ENCODE data around the gene UVRAG. TPM values are rescaled to one million over a fixed set of nuclear protein-coding genes. Genes with fewer than 3 reads are reported as not detected.

UVRAG gene
- total RNA-seq, 2 experiments from 2014 or later = 18.2 to 19.9 TPM

GRCh38 chr11:75934851-75935250 is 119.8 kb downstream of the UVRAG start:
- H3K4me3 Mint-ChIP-seq = no peak overlapping the region
- H3K4me1 Mint-ChIP-seq = peaks cover under 1% of the 10 kb centered on the region
- H3K36me3 Mint-ChIP-seq (ENCODE audit: low read depth) = peaks cover 2% of the 10 kb centered on the region
- no peaks in the 10 kb centered on the region for H3K27me3 Mint-ChIP-seq
- no peaks in the 10 kb centered on the region for H3K9me3 Mint-ChIP-seq
- ChIA-PET POLR2A (no interaction called here), CTCF (no interaction called here)
- no peak overlapping the region for H3K27ac Mint-ChIP-seq
- no peak for DNase-seq

GRCh38 chr11:75938543-75938942 is 123.5 kb downstream of the UVRAG start:
- Mint-ChIP-seq H3K36me3 (ENCODE audit: low read depth) (no peaks in the 10 kb centered on the region), H3K27ac (no peak overlapping the region), H3K4me3 (no peak overlapping the region), H3K9me3 (no peaks in the 10 kb centered on the region), H3K27me3 (no peaks in the 10 kb centered on the region), H3K4me1 (peaks cover 2% of the 10 kb centered on the region)
- DNase-seq = no peak
- ChIA-PET CTCF (no interaction called here), POLR2A (no interaction called here)

- H3K9me3 Mint-ChIP-seq = no peaks in the 10 kb centered on the region
- DNase-seq = no peak
- H3K27me3 Mint-ChIP-seq = no peaks in the 10 kb centered on the region
- ChIA-PET CTCF (no interaction called here), POLR2A (no interaction called here)
- no peak overlapping the region for H3K4me3 Mint-ChIP-seq
- peaks cover 2% of the 10 kb centered on the region for H3K4me1 Mint-ChIP-seq
- no peaks in the 10 kb centered on the region for H3K36me3 Mint-ChIP-seq (ENCODE audit: low read depth)
- H3K27ac Mint-ChIP-seq = no peak overlapping the region
Measured at GRCh38 chr11:75939516-75939915, 124.5 kb downstream of the UVRAG start.

- DNase-seq = no peak
- Mint-ChIP-seq H3K27me3 (no peaks in the 10 kb centered on the region), H3K9me3 (no peaks in the 10 kb centered on the region), H3K36me3 (ENCODE audit: low read depth) (no peaks in the 10 kb centered on the region), H3K4me3 (no peak overlapping the region), H3K27ac (no peak overlapping the region), H3K4me1 (peaks cover 2% of the 10 kb centered on the region)
- ChIA-PET CTCF (no interaction called here), POLR2A (interaction anchor here (0.8 kb wide), 1 partner anchor 10 kb away, joined by 3 read pairs; no protein-coding TSS in a partner anchor)
Measured at GRCh38 chr11:75939992-75940391, 125.0 kb downstream of the UVRAG start.

GRCh38 chr11:75940911-75941310 is 125.9 kb downstream of the UVRAG start:
- DNase-seq = no peak
- Mint-ChIP-seq H3K27ac (no peak overlapping the region), H3K4me1 (peaks cover 2% of the 10 kb centered on the region), H3K9me3 (no peaks in the 10 kb centered on the region), H3K27me3 (no peaks in the 10 kb centered on the region), H3K4me3 (no peak overlapping the region), H3K36me3 (ENCODE audit: low read depth) (no peaks in the 10 kb centered on the region)
- ChIA-PET CTCF (no interaction called here), POLR2A (interaction anchor here (0.8 kb wide), 1 partner anchor 9 kb away, joined by 3 read pairs; no protein-coding TSS in a partner anchor)

GRCh38 chr11:75944515-75944914 is 129.5 kb downstream of the UVRAG start:
- ChIA-PET POLR2A (no interaction called here), CTCF (no interaction called here)
- Mint-ChIP-seq H3K4me1 (peaks cover 2% of the 10 kb centered on the region), H3K27ac (no peak overlapping the region), H3K36me3 (ENCODE audit: low read depth) (no peaks in the 10 kb centered on the region), H3K27me3 (no peaks in the 10 kb centered on the region), H3K4me3 (no peak overlapping the region), H3K9me3 (no peaks in the 10 kb centered on the region)
- no peak for DNase-seq

GRCh38 chr11:75945446-75945845 is 130.4 kb downstream of the UVRAG start:
- Mint-ChIP-seq H3K36me3 (ENCODE audit: low read depth) (no peaks in the 10 kb centered on the region), H3K4me1 (no peaks in the 10 kb centered on the region), H3K27ac (no peak overlapping the region), H3K27me3 (no peaks in the 10 kb centered on the region), H3K9me3 (no peaks in the 10 kb centered on the region), H3K4me3 (no peak overlapping the region)
- POLR2A ChIA-PET = no interaction called here
- DNase-seq = no peak
- CTCF ChIA-PET = no interaction called here

- CTCF ChIA-PET = no interaction called here
- POLR2A ChIA-PET = no interaction called here
Measured at GRCh38 chr11:75945947-75946346, 130.9 kb downstream of the UVRAG start.

GRCh38 chr11:75946531-75947530 is 131.8 kb downstream of the UVRAG start:
- DNase-seq = no peak
- Mint-ChIP-seq H3K36me3 (ENCODE audit: low read depth) (no peaks in the 10 kb centered on the region), H3K27me3 (no peaks in the 10 kb centered on the region), H3K27ac (no peak overlapping the region), H3K9me3 (no peaks in the 10 kb centered on the region), H3K4me3 (no peak overlapping the region), H3K4me1 (no peaks in the 10 kb centered on the region)
- POLR2A ChIA-PET = no interaction called here
- CTCF ChIA-PET = interaction anchor here (1.0 kb wide), 1 partner anchor 205 kb away, joined by 3 read pairs; no protein-coding TSS in a partner anchor

More at GRCh38 chr11:75945947-75946346, 130.9 kb downstream of the UVRAG start:
- Mint-ChIP-seq H3K36me3 (ENCODE audit: low read depth) (no peaks in the 10 kb centered on the region), H3K9me3 (no peaks in the 10 kb centered on the region), H3K27me3 (no peaks in the 10 kb centered on the region), H3K4me3 (no peak overlapping the region), H3K27ac (no peak overlapping the region), H3K4me1 (no peaks in the 10 kb centered on the region)
- no peak for DNase-seq

- H3K4me1 Mint-ChIP-seq = no peaks in the 10 kb centered on the region
- H3K4me3 Mint-ChIP-seq = no peak overlapping the region
- no peak for DNase-seq
- no peak overlapping the region for H3K27ac Mint-ChIP-seq
- CTCF ChIA-PET = no interaction called here
- no peaks in the 10 kb centered on the region for H3K36me3 Mint-ChIP-seq (ENCODE audit: low read depth)
- no peaks in the 10 kb centered on the region for H3K27me3 Mint-ChIP-seq
- H3K9me3 Mint-ChIP-seq = no peaks in the 10 kb centered on the region
- POLR2A ChIA-PET = no interaction called here
Measured at GRCh38 chr11:75949023-75949672, 134.1 kb downstream of the UVRAG start.

- no peak for DNase-seq
- CTCF ChIA-PET = interaction anchor here (1.3 kb wide), 1 partner anchor 202 kb away, joined by 3 read pairs; no protein-coding TSS in a partner anchor
Measured at GRCh38 chr11:75950141-75950540, 135.1 kb downstream of the UVRAG start.

GRCh38 chr11:75954039-75954438 is 139.0 kb downstream of the UVRAG start:
- H3K27ac Mint-ChIP-seq = no peak overlapping the region
- DNase-seq = no peak
- H3K27me3 Mint-ChIP-seq = no peaks in the 10 kb centered on the region
- POLR2A ChIA-PET = no interaction called here
- CTCF ChIA-PET = no interaction called here
- peaks cover 6% of the 10 kb centered on the region for H3K36me3 Mint-ChIP-seq (ENCODE audit: low read depth)
- H3K4me1 Mint-ChIP-seq = no peaks in the 10 kb centered on the region
- H3K4me3 Mint-ChIP-seq = no peak overlapping the region
- no peaks in the 10 kb centered on the region for H3K9me3 Mint-ChIP-seq

More at GRCh38 chr11:75950141-75950540, 135.1 kb downstream of the UVRAG start:
- H3K9me3 Mint-ChIP-seq = no peaks in the 10 kb centered on the region
- no peak overlapping the region for H3K27ac Mint-ChIP-seq
- no peaks in the 10 kb centered on the region for H3K36me3 Mint-ChIP-seq (ENCODE audit: low read depth)
- H3K4me1 Mint-ChIP-seq = no peaks in the 10 kb centered on the region
- POLR2A ChIA-PET = interaction anchor here (1.2 kb wide), 1 partner anchor 10 kb away, joined by 3 read pairs; no protein-coding TSS in a partner anchor
- no peaks in the 10 kb centered on the region for H3K27me3 Mint-ChIP-seq
- no peak overlapping the region for H3K4me3 Mint-ChIP-seq

GRCh38 chr11:75955443-75955842 is 140.4 kb downstream of the UVRAG start:
- no peak overlapping the region for H3K4me3 Mint-ChIP-seq
- CTCF ChIA-PET = no interaction called here

More at GRCh38 chr11:75955443-75955842, 140.4 kb downstream of the UVRAG start:
- POLR2A ChIA-PET = no interaction called here
- Mint-ChIP-seq H3K4me1 (no peaks in the 10 kb centered on the region), H3K36me3 (ENCODE audit: low read depth) (peaks cover 6% of the 10 kb centered on the region), H3K9me3 (no peaks in the 10 kb centered on the region), H3K27me3 (no peaks in the 10 kb centered on the region), H3K27ac (no peak overlapping the region)
- no peak for DNase-seq
